ENCODE measurements around the gene PTGIS.

The PTGIS gene

GRCh38 chr20:49496553-49497397 lies 71.2 kb downstream of the PTGIS start:
- no peak for DNase-seq (ENCODE audit: low spot score)

GRCh38 chr20:49496043-49496442 lies 71.9 kb downstream of the PTGIS start:
- no peak for DNase-seq (ENCODE audit: low spot score)

- no peak for DNase-seq (ENCODE audit: low spot score)
These were observed 77.2 kb downstream of the PTGIS start for GRCh38 chr20:49490689-49491088.

- DNase-seq (ENCODE audit: low spot score) = no peak
These were observed 78.2 kb downstream of the PTGIS start for GRCh38 chr20:49489688-49490087.

GRCh38 chr20:49486064-49486463 lies 81.9 kb downstream of the PTGIS start:
- no peak for DNase-seq (ENCODE audit: low spot score)

- no peak for DNase-seq (ENCODE audit: low spot score)
These were observed 82.4 kb downstream of the PTGIS start for GRCh38 chr20:49485563-49485962.

GRCh38 chr20:49484180-49485140 lies 83.5 kb downstream of the PTGIS start:
- peak; percentile 87 for DNase-seq (ENCODE audit: low spot score)

GRCh38 chr20:49483696-49484123 lies 84.2 kb downstream of the PTGIS start:
- DNase-seq (ENCODE audit: low spot score) = no peak

- no peak for DNase-seq (ENCODE audit: low spot score)
These were observed 84.8 kb downstream of the PTGIS start for GRCh38 chr20:49483018-49483695.

- DNase-seq (ENCODE audit: low spot score) = no peak
These were observed 85.3 kb downstream of the PTGIS start, which contains the start of gene KCNB1 for GRCh38 chr20:49482621-49483017. Gene KCNB1 (minus strand): TSS chr20:49482668. CDS start chr20:49482480, 188 bp downstream.

GRCh38 chr20:49482173-49482572 lies 85.8 kb downstream of the PTGIS start:
- DNase-seq (ENCODE audit: low spot score) = no peak

- DNase-seq (ENCODE audit: low spot score) = no peak
These were observed 86.8 kb downstream of the PTGIS start for GRCh38 chr20:49481116-49481515.

- no peak for DNase-seq (ENCODE audit: low spot score)
These were observed 87.7 kb downstream of the PTGIS start for GRCh38 chr20:49480236-49480635.

- DNase-seq (ENCODE audit: low spot score) = no peak
These were observed 88.2 kb downstream of the PTGIS start for GRCh38 chr20:49479785-49480184.

GRCh38 chr20:49478754-49479689 lies 88.9 kb downstream of the PTGIS start:
- no peak for DNase-seq (ENCODE audit: low spot score)

GRCh38 chr20:49478266-49478665 lies 89.7 kb downstream of the PTGIS start:
- DNase-seq (ENCODE audit: low spot score) = no peak

GRCh38 chr20:49477200-49477599 lies 90.7 kb downstream of the PTGIS start:
- no peak for DNase-seq (ENCODE audit: low spot score)

GRCh38 chr20:49476016-49476355 lies 92.0 kb downstream of the PTGIS start:
- DNase-seq (ENCODE audit: low spot score) = peak; percentile 65

- DNase-seq (ENCODE audit: low spot score) = no peak
These were observed 92.5 kb downstream of the PTGIS start for GRCh38 chr20:49475292-49476015.

GRCh38 chr20:49471397-49471796 lies 96.5 kb downstream of the PTGIS start:
- DNase-seq (ENCODE audit: low spot score) = no peak
